Nephron progenitor cell (in vitro differentiated cells): ENCODE results near the gene EIF3L.

Source experiments
- DNase-seq: peaks from one replicate; pipeline ENCODE4 v3.0.0; 2021
- H3K27ac Mint-ChIP-seq: 2 replicates; pipeline ENCODE4 v1.8.0; 2021; ENCODE audit warnings: mild to moderate bottlenecking, moderate library complexity, mixed read lengths
- H3K27me3 Mint-ChIP-seq: 2 replicates; pipeline ENCODE4 v1.8.0; 2021; ENCODE audit warnings: mild to moderate bottlenecking, low read depth, mixed read lengths; ENCODE audit not compliant: poor library complexity
- H3K36me3 Mint-ChIP-seq: 2 replicates; pipeline ENCODE4 v1.8.0; 2021; ENCODE audit warnings: low read depth, mixed read lengths
- H3K4me1 Mint-ChIP-seq: 2 replicates; pipeline ENCODE4 v1.8.0; 2021; ENCODE audit warnings: mixed read lengths
- H3K4me3 Mint-ChIP-seq: 2 replicates; pipeline ENCODE4 v1.8.0; 2021; ENCODE audit warnings: mild to moderate bottlenecking, moderate library complexity, mixed read lengths
- H3K9me3 Mint-ChIP-seq: 2 replicates; pipeline ENCODE4 v1.8.0; 2021; ENCODE audit warnings: mild to moderate bottlenecking, moderate library complexity, mixed read lengths
- CTCF ChIP-seq: fragments of 200-600 bp; sonication (generic); IDR thresholded peaks from 2 replicates; pipeline ENCODE4 v1.5.0; 2021; ENCODE audit warnings: antibody characterized with exemption

Gene EIF3L

DNA sequence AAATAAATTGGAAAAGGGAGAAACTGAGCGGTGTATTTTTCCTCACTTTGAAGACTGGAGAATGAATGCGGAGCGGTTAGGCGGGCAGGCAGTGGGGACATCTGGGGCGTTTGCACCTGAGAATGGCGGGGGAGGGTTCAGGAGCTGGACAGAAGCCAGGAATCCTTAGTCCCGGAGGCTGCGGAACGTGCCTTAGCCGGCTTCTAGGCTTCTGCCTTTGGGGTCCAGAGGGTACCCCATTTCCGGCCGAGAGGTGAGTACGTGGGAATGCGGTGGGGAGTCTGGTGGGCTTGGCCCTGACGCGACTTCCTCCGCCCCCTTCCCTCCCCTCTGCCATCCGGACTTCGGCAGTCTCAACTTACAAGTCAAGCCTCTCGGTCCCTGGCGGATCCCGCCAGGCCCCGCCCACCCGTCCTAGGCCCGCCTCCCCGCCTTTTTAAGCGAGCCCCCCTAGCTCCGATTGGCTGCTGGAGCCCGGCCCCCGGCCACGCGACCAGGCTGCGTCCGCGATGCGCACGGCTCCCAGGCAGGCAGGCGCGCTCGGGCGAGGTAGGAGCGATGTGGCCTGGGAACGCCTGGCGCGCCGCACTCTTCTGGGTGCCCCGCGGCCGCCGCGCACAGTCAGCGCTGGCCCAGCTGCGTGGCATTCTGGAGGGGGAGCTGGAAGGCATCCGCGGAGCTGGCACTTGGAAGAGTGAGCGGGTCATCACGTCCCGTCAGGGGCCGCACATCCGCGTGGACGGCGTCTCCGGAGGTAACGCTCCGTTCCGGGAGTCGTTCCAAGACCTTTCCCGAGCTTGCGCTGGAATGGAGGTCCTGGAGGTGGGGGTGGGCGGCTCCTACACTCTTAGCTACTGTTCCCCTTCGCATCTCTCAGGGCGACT, 41.6 kb upstream of the EIF3L start, which contains the start of gene GCAT:
Gene GCAT, plus strand, starts transcription at position 525 of the 884 bp plus-strand sequence. Its CDS starts 34 bp downstream, at position 559.
- Mint-ChIP-seq H3K27ac (peak within 1 kb of the TSS; percentile 94), H3K4me1 (peaks cover 51% of the 10 kb centered on the region), H3K9me3 (no peaks in the 10 kb centered on the region), H3K36me3 (peaks cover 6% of the 10 kb centered on the region), H3K27me3 (peaks cover 10% of the 10 kb centered on the region), H3K4me3 (peak within 1 kb of the TSS; percentile 98)
- DNase-seq, result peak; percentile 98
- no peak for TF ChIP-seq CTCF

DNA sequence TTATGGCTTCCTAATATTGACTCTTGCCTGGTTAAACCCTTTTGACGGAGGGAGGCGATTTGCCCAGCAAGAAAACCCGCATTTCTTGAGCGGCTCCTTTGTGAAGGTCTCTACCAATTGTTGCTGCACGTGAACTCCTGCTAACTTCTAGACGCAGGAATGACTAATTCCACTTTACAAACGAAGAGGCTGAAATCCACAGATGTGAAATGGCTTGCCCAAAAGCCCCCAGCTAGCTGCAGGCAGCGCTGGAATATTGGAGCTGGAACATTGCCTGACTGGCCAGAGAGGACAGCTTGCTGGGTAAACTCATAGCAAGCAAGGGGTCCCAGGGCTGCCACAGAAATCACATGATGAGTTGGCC, 40.9 kb upstream of the EIF3L start:
- H3K27ac Mint-ChIP-seq, result peak overlapping the region; percentile 59

DNA sequence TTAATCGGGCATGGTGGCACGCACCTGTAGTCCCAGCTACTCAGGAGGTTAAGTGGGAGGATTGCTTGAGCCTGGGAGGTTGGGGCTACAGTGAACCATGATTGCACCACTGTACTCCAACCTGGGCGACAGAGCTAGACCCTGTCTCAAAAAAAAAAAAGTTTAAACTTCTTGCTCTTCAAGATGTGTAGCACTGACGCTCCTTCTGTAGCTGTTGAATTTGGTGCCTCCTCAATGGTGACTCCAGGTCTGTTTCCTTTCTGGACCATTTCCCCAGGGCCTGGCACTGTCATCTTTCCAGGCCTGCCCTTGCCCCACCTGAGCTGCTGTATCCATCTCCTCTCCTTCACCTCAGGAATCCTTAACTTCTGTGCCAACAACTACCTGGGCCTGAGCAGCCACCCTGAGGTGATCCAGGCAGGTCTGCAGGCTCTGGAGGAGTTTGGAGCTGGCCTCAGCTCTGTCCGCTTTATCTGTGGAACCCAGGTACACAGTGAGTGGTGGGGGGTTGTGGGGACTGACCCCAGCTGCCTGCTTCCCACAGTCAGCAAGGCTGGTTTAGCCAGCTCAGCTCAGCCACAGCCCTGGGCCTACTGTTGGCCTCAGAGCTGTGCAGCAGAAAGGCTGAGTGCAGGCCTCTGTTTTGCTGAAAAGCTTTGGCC, 39.4 kb upstream of the EIF3L start:
- Mint-ChIP-seq H3K27me3 (peaks cover 3% of the 10 kb centered on the region), H3K27ac (no peak overlapping the region), H3K4me3 (peak overlapping the region; percentile 75), H3K4me1 (peaks cover 34% of the 10 kb centered on the region), H3K9me3 (no peaks in the 10 kb centered on the region), H3K36me3 (peaks cover 6% of the 10 kb centered on the region)
- no peak for DNase-seq
- no peak for TF ChIP-seq CTCF

More for the DNA sequence above, 40.9 kb upstream of the EIF3L start:
- Mint-ChIP-seq H3K9me3 (no peaks in the 10 kb centered on the region), H3K4me3 (peak overlapping the region; percentile 98), H3K4me1 (peaks cover 44% of the 10 kb centered on the region), H3K27me3 (peaks cover 4% of the 10 kb centered on the region), H3K36me3 (peaks cover 6% of the 10 kb centered on the region)
- no peak for DNase-seq
- TF ChIP-seq CTCF, result no peak

DNA sequence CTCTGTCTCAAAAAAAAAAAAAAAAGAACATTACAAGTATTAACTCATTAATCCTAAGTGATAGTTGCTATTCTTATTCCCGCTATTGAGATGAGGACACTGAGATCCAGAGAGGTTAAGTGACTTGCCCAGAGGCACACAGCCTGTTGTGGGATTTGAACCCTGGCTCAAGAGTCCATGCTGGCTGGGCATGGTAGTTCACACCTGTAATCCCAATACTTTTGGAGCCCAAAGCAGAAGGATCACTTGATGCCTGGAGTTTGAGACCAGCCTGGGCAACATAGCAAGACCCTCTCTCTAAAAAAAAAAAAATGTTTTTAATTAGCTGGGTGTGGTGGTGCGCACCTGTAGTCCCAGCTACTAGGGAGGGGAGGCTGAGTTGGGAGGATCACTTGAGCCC, 37.4 kb upstream of the EIF3L start:
- peaks cover 3% of the 10 kb centered on the region for H3K27me3 Mint-ChIP-seq
- peaks cover 6% of the 10 kb centered on the region for H3K36me3 Mint-ChIP-seq
- no peak for TF ChIP-seq CTCF
- H3K4me3 Mint-ChIP-seq, result no peak overlapping the region
- no peak for DNase-seq
- no peak overlapping the region for H3K27ac Mint-ChIP-seq
- H3K4me1 Mint-ChIP-seq, result peaks cover 20% of the 10 kb centered on the region
- H3K9me3 Mint-ChIP-seq, result no peaks in the 10 kb centered on the region

- Mint-ChIP-seq H3K9me3 (no peaks in the 10 kb centered on the region), H3K27ac (no peak overlapping the region), H3K4me3 (no peak overlapping the region)
Measured at GRCh38 chr22:37812869-37813678, 36.1 kb upstream of the EIF3L start.

More at GRCh38 chr22:37812869-37813678, 36.1 kb upstream of the EIF3L start:
- H3K36me3 Mint-ChIP-seq, result peaks cover 10% of the 10 kb centered on the region
- no peak for DNase-seq
- peaks cover 7% of the 10 kb centered on the region for H3K27me3 Mint-ChIP-seq
- peaks cover 28% of the 10 kb centered on the region for H3K4me1 Mint-ChIP-seq
- no peak for TF ChIP-seq CTCF
